ENCODE data around the gene DHRS12.

The DHRS12 gene

GRCh38 chr13:51763486-51763885 lies 40.5 kb downstream of the DHRS12 start:
- H3K27ac ChIP-seq = no peak overlapping the region
- TF ChIP-seq CTCF (conservative IDR thresholded peaks at IDR 0.05) = no peak

- no peak for TF ChIP-seq CTCF (conservative IDR thresholded peaks at IDR 0.05)
- no peak overlapping the region for H3K27ac ChIP-seq
These were observed 42.2 kb downstream of the DHRS12 start for GRCh38 chr13:51761643-51762350.

- TF ChIP-seq CTCF (conservative IDR thresholded peaks at IDR 0.05) = no peak
- H3K27ac ChIP-seq = no peak overlapping the region
These were observed 43.4 kb downstream of the DHRS12 start for GRCh38 chr13:51760592-51760991.

DNA sequence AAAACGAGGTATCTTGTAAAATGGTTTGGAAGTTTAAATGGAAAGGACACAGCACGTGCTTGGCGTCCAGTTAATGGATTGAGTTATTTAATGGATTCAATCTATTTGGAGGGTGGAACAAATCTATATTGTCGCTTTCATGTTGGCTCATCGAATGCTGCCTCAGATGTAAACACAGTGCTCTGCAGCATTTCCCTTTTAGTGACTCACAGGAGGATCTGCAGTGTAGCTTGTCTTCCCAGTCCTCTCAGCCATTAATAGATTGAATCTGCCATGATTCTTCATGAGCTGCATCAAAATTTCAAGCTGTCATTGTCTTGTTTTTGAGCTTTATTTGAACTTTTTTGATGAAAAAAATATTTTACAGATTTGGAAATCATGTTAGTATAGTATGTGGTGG lies 44.7 kb downstream of the DHRS12 start:
- no peak overlapping the region for H3K27ac ChIP-seq
- no peak for TF ChIP-seq CTCF (conservative IDR thresholded peaks at IDR 0.05)

DNA sequence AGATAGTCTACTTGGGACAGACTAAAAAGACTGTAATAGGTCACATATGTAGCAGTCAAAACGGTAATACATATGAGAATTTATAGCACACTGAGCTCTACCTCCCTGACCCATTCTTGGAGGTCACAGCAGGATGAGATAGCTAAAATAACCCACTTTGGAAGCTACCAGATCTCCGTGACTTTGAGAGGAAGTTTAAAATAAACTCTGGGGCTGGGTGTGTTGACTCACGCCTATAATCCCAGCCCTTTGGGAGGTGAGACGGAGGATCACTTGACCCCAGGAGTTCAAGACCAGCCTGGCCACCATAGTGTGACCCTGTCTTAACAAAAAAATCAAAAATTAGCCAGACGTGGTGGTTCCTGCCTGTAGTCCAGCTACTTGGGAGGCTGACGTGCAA lies 45.3 kb downstream of the DHRS12 start:
- TF ChIP-seq CTCF (conservative IDR thresholded peaks at IDR 0.05) = no peak
- no peak overlapping the region for H3K27ac ChIP-seq

DNA sequence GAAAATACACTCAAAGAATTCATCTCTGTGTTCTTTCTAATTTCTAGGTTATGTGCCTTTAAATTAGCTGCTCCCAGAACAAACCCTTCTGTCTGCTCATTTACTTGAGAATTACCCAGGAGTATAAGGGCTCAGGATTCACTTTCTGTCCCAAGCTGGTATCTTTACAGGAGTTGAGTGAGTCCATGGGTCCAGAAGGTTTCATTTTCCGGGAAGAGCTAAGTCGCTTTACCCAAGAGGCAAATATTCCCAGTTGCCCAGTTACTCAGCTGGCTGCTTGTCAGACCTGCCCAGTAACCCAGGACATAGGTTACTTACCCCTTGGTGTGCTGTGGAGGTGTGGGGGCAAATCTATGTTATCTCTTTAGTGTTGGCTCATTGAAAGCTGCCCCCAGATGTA lies 47.3 kb downstream of the DHRS12 start:
- no peak for TF ChIP-seq CTCF (conservative IDR thresholded peaks at IDR 0.05)
- H3K27ac ChIP-seq = no peak overlapping the region

DNA sequence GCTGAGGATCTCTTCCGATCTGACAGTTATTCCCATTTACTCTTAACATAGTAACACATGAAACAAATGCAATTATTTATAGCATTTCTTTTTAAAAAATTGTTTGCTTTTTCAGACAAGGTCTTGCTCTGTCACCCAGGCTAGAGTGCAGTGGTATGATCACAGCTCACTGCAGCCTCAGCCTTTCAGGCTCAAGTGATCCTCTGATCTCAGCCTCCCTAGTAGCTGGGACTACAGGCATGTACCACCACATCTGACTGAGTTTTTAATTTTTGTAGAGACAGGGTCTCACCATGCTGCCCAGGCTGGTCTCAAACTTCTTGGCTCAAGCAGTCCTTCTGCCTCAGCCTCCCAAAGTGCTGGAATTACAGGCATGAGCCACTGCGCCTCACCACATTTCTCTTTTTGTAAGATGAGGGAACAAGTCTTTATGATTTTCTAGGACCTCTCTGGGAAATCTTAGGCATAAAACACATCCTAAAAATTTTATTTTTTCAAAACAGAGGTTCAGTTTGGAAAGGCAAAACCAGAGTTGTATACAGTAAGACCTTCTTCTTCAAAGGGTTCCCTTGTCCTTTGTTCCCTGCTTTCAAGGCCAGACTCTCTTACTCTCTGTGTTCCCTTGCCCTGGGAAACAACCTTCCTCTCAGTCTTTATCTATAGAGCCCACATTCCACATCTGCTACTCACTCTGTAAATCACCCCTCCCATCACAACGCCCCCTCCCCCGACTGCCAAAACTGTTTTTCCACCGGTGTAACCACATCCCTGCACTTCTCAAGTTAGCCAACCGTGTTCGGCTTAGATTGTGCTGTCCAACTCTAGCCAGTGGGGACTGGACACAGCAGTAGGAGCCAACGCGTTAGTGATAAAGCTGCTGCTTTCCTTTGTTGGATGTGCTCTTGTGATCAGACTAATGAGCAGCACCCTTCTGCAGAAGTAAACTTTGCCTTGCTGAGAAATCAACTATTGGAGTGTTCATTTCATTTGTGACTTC lies 56.2 kb downstream of the DHRS12 start:
- no peak overlapping the region for H3K27ac ChIP-seq
- TF ChIP-seq CTCF (conservative IDR thresholded peaks at IDR 0.05) = no peak

Data from VCaP (cell line).